ENCODE measurements around the gene COL5A2. TPM values are rescaled to one million over a fixed set of nuclear protein-coding genes. Genes with fewer than 3 reads are reported as not detected.

COL5A2 gene
- total RNA-seq, 2 experiments from 2014 or later: 0.25 to 0.77 TPM

GRCh38 chr2:189024901-189025618 is 154.5 kb downstream of the COL5A2 start:
- TF ChIP-seq, protein P1, sequence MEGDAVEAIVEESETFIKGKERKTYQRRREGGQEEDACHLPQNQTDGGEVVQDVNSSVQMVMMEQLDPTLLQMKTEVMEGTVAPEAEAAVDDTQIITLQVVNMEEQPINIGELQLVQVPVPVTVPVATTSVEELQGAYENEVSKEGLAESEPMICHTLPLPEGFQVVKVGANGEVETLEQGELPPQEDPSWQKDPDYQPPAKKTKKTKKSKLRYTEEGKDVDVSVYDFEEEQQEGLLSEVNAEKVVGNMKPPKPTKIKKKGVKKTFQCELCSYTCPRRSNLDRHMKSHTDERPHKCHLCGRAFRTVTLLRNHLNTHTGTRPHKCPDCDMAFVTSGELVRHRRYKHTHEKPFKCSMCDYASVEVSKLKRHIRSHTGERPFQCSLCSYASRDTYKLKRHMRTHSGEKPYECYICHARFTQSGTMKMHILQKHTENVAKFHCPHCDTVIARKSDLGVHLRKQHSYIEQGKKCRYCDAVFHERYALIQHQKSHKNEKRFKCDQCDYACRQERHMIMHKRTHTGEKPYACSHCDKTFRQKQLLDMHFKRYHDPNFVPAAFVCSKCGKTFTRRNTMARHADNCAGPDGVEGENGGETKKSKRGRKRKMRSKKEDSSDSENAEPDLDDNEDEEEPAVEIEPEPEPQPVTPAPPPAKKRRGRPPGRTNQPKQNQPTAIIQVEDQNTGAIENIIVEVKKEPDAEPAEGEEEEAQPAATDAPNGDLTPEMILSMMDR (IDR thresholded peaks at IDR 0.05): no peak
- Mint-ChIP-seq H3K27me3 (peaks cover 9% of the 10 kb centered on the region), H3K4me1 (ENCODE audit: low read depth) (no peaks in the 10 kb centered on the region), H3K27ac (no peak overlapping the region), H3K36me3 (ENCODE audit: low read depth) (no peaks in the 10 kb centered on the region), H3K4me3 (no peak overlapping the region), H3K9me3 (peaks cover 2% of the 10 kb centered on the region)
- no peak for DNase-seq
- Histone ChIP-seq H3K9me3 (ENCODE audit: control insufficient read depth in 1 of 2, insufficient read depth in 1 of 2, low read length in 2 of 2) (no peaks in the 10 kb centered on the region), H3K27me3 (ENCODE audit: control insufficient read depth in 1 of 2, insufficient read depth in 2 of 2, low read length in 2 of 2) (no peaks in the 10 kb centered on the region), H3K36me3 (ENCODE audit: insufficient read depth, low read length) (no peaks in the 10 kb centered on the region), H3K27ac (ENCODE audit: low read depth in 1 of 2, low read length in 2 of 2) (no peak overlapping the region), H3K4me1 (ENCODE audit: insufficient read depth, low read length) (no peaks in the 10 kb centered on the region), H3K4me3 (ENCODE audit: low read length) (no peak overlapping the region)
- ChIA-PET POLR2A (no interaction called here), CTCF (no interaction called here)
- no peak for ATAC-seq (ENCODE audit: poor library complexity)
- intact Hi-C loops (cut with DNase I, micrococcal nuclease): no loop called here

DNA sequence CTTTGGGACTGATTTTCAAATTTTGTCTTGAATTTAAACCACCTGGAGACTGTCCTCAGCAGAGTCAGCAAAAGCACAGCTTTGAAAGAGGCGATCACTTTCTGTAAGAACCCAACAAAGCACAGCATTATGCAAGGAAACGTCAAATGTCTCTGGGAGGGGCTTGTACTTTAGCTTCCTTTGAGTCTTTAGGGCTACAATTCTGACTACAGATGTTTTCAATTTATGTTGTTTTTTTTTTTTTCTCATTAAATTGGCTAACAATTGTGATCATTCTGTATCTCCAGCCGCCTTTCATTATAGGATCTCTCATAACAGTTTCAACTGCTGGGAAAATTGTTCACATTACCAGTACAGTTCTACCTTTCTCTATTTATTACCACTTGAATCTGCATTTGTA is 157.1 kb downstream of the COL5A2 start:
- H3K9me3 Mint-ChIP-seq: peaks cover 2% of the 10 kb centered on the region
- CTCF ChIA-PET: no interaction called here
- ATAC-seq (ENCODE audit: poor library complexity): no peak
- no peak overlapping the region for H3K27ac Mint-ChIP-seq
- intact Hi-C loops (cut with DNase I, micrococcal nuclease): no loop called here
- no peaks in the 10 kb centered on the region for H3K4me1 Mint-ChIP-seq (ENCODE audit: low read depth)
- no peaks in the 10 kb centered on the region for H3K4me1 ChIP-seq (ENCODE audit: insufficient read depth, low read length)
- TF ChIP-seq, protein P1 (IDR thresholded peaks at IDR 0.05): no peak
- no peak for DNase-seq
- H3K36me3 ChIP-seq (ENCODE audit: insufficient read depth, low read length): no peaks in the 10 kb centered on the region
- H3K36me3 Mint-ChIP-seq (ENCODE audit: low read depth): no peaks in the 10 kb centered on the region
- peaks cover 20% of the 10 kb centered on the region for H3K27me3 Mint-ChIP-seq
- no peaks in the 10 kb centered on the region for H3K9me3 ChIP-seq (ENCODE audit: control insufficient read depth in 1 of 2, insufficient read depth in 1 of 2, low read length in 2 of 2)
- H3K4me3 Mint-ChIP-seq: no peak overlapping the region
- POLR2A ChIA-PET: no interaction called here
- no peak overlapping the region for H3K4me3 ChIP-seq (ENCODE audit: low read length)
- H3K27me3 ChIP-seq (ENCODE audit: control insufficient read depth in 1 of 2, insufficient read depth in 2 of 2, low read length in 2 of 2): no peaks in the 10 kb centered on the region
- H3K27ac ChIP-seq (ENCODE audit: low read depth in 1 of 2, low read length in 2 of 2): no peak overlapping the region

GRCh38 chr2:189022053-189022481 is 157.5 kb downstream of the COL5A2 start:
- H3K9me3 ChIP-seq (ENCODE audit: control insufficient read depth in 1 of 2, insufficient read depth in 1 of 2, low read length in 2 of 2): no peaks in the 10 kb centered on the region
- no peaks in the 10 kb centered on the region for H3K36me3 ChIP-seq (ENCODE audit: insufficient read depth, low read length)
- H3K27ac ChIP-seq (ENCODE audit: low read depth in 1 of 2, low read length in 2 of 2): no peak overlapping the region
- Mint-ChIP-seq H3K4me1 (ENCODE audit: low read depth) (no peaks in the 10 kb centered on the region), H3K27ac (no peak overlapping the region), H3K4me3 (no peak overlapping the region), H3K27me3 (peaks cover 23% of the 10 kb centered on the region), H3K9me3 (peaks cover 2% of the 10 kb centered on the region), H3K36me3 (ENCODE audit: low read depth) (no peaks in the 10 kb centered on the region)
- TF ChIP-seq, protein P1 (IDR thresholded peaks at IDR 0.05): no peak
- ATAC-seq (ENCODE audit: poor library complexity) (no peak), DNase-seq (no peak)
- H3K4me3 ChIP-seq (ENCODE audit: low read length): no peak overlapping the region
- ChIA-PET CTCF (no interaction called here), POLR2A (no interaction called here)
- no peaks in the 10 kb centered on the region for H3K27me3 ChIP-seq (ENCODE audit: control insufficient read depth in 1 of 2, insufficient read depth in 2 of 2, low read length in 2 of 2)
- H3K4me1 ChIP-seq (ENCODE audit: insufficient read depth, low read length): no peaks in the 10 kb centered on the region
- intact Hi-C loops (cut with DNase I, micrococcal nuclease): no loop called here
